PC-3 (cell line): ENCODE results near the gene LAMB4. TPM values are rescaled to one million over a fixed set of nuclear protein-coding genes. Genes with fewer than 3 reads are reported as not detected.

ENCODE experiments used
- ATAC-seq: fragments of 200-7000 bp; cut with Tn5 transposase; 2 replicates; pipeline ENCODE4 v1.9.1; 2020; ENCODE audit warnings: mild to moderate bottlenecking, moderate library complexity
- BruUV-seq: library from RNA; stranded (reverse); fragments of 400-500 nt; replicated peaks from 2 replicates; lab custom pipeline; 2021; lab: Mats Ljungman, UMichigan
- CTCF ChIA-PET: fragments of 300-600 bp; sonication (Branson Sonifier 250); formaldehyde crosslinking; loops from one replicate; lab custom pipeline; 2022; ENCODE audit warnings: antibody characterized with exemption; lab: Charles Lee
- POLR2A ChIA-PET: fragments of 300-600 bp; sonication (Branson Sonifier 250); formaldehyde crosslinking; loops from one replicate; lab custom pipeline; 2022; ENCODE audit warnings: antibody characterized with exemption; ENCODE audit not compliant: unreplicated experiment; lab: Charles Lee
- DNase-seq: peaks from one replicate; pipeline ENCODE4 v3.0.0-alpha.2; 2015
- H2AFZ ChIP-seq: fragments of 300-600 bp; sonication (generic); 2 replicates; pipeline ENCODE4 v1.6.0; 2016; ENCODE audit warnings: antibody characterized with exemption, low read length
- H3F3A ChIP-seq: fragments of 300-600 bp; sonication (generic); one replicate; pipeline ENCODE4 v1.6.0; 2017; ENCODE audit warnings: antibody characterized with exemption, low read length, control low read depth, mild to moderate bottlenecking; ENCODE audit not compliant: unreplicated experiment
- H3K27ac ChIP-seq: fragments of 300-600 bp; sonication (generic); 2 replicates; pipeline ENCODE4 v1.5.1; 2016; ENCODE audit warnings: mild to moderate bottlenecking, low read length
- H3K27me3 ChIP-seq: fragments of 300-600 bp; sonication (generic); 2 replicates; pipeline ENCODE4 v1.6.1; 2016; ENCODE audit warnings: low read length, mixed read lengths
- H3K36me3 ChIP-seq: fragments of 300-600 bp; sonication (generic); 2 replicates; pipeline ENCODE4 v1.6.1; 2016; ENCODE audit warnings: low read depth, mixed run types, low read length, mixed read lengths
- H3K4me1 ChIP-seq: fragments of 300-600 bp; sonication (generic); 2 replicates; pipeline ENCODE4 v1.5.1; 2016; ENCODE audit warnings: low read length; ENCODE audit not compliant: insufficient read depth
- H3K4me2 ChIP-seq: fragments of 300-600 bp; sonication (generic); 2 replicates; pipeline ENCODE4 v1.6.0; 2016; ENCODE audit warnings: low read length
- H3K4me3 ChIP-seq: fragments of 300-600 bp; sonication (generic); 2 replicates; pipeline ENCODE4 v1.5.1; 2016; ENCODE audit warnings: mild to moderate bottlenecking, low read length, mixed read lengths
- H3K79me2 ChIP-seq: fragments of 300-600 bp; sonication (generic); 2 replicates; pipeline ENCODE4 v1.6.1; 2017; ENCODE audit warnings: low read length, mixed read lengths
- H3K9ac ChIP-seq: fragments of 300-600 bp; sonication (generic); 2 replicates; pipeline ENCODE4 v1.6.0; 2016; ENCODE audit warnings: mild to moderate bottlenecking, low read length
- H3K9me2 ChIP-seq: fragments of 300-600 bp; sonication (generic); replicated peaks from 2 replicates; pipeline ENCODE4 v1.6.1; 2016; ENCODE audit warnings: mixed run types, low read length, mixed read lengths
- H3K9me3 ChIP-seq: fragments of 300-600 bp; sonication (generic); 2 replicates; pipeline ENCODE4 v1.6.1; 2016; ENCODE audit warnings: low read length, mixed read lengths
- H4K20me1 ChIP-seq: fragments of 300-600 bp; sonication (generic); 2 replicates; pipeline ENCODE4 v1.6.1; 2016; ENCODE audit warnings: low read length, mixed read lengths
- CTCF ChIP-seq: fragments of 300-600 bp; sonication (generic); conservative IDR thresholded peaks from 2 replicates; pipeline ENCODE4 v1.5.1; 2017; ENCODE audit warnings: antibody characterized with exemption, low read depth, mild to moderate bottlenecking, low read length
- EZH2 ChIP-seq: fragments of 300-600 bp; sonication (generic); IDR thresholded peaks from one replicate; pipeline ENCODE4 v1.6.1; 2017; ENCODE audit warnings: antibody characterized with exemption, mild to moderate bottlenecking, low read length; ENCODE audit not compliant: unreplicated experiment
- EZH2phosphoT487 ChIP-seq: fragments of 300-600 bp; sonication (generic); IDR thresholded peaks from 2 replicates; pipeline ENCODE4 v1.6.1; 2018; ENCODE audit warnings: mild to moderate bottlenecking, antibody characterized with exemption, low read length, borderline replicate concordance
- intact Hi-C: fragments of 100-400 bp; cut with micrococcal nuclease; formaldehyde crosslinking; loops from 2 replicates; pipeline ENCODE4 v1.9.0; 2023
- total RNA-seq: library from RNA; depleted of rRNA; stranded (reverse); fragments of >200 nt; gene quantifications from 2 replicates; pipeline ENCODE4 v1.2.3, GENCODE V29; 2014

Gene LAMB4
- total RNA-seq, 1 experiment from 2014 or later, result 0.04 TPM

DNA sequence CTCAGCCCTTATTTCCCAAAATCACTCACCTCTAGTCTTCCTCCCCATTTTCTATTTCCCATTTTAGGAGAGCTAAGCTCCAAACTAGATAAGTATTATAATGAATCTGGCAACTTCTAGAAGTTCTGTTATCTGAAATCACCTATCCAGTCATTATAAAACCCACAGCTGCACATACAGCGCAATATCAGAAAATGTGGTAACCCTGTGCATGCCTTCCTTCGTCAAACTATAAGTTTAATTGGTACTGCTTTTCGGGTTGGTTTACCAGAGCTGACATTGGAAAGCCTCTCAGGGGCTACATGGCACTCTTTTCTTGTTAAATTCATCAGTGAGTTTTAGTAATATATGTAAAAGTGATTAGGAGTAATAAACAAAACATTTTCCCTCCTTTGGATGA is 1.6 kb downstream of the LAMB4 start:
- no peak overlapping the region for H2AFZ ChIP-seq
- DNase-seq (no peak), ATAC-seq (no peak)
- no peaks in the 10 kb centered on the region for H3K36me3 ChIP-seq
- H3K9me2 ChIP-seq, result no peaks in the 10 kb centered on the region
- H3K79me2 ChIP-seq, result no peaks in the 10 kb centered on the region
- H3K4me2 ChIP-seq, result no peak overlapping the region
- H3K4me3 ChIP-seq, result no peak overlapping the region
- intact Hi-C loops, result no loop called here
- no TSS peak for BruUV-seq
- no peak for TF ChIP-seq EZH2
- no peak for TF ChIP-seq EZH2phosphoT487
- no peak for TF ChIP-seq CTCF
- H3K9me3 ChIP-seq, result no peaks in the 10 kb centered on the region
- no peak overlapping the region for H3K27ac ChIP-seq
- H3K27me3 ChIP-seq, result no peaks in the 10 kb centered on the region
- H3F3A ChIP-seq, result no peaks in the 10 kb centered on the region
- 0 out of 2 replicates have a peak, but pooled peaks cover 4% of the 10 kb centered on the region for H3K4me1 ChIP-seq
- ChIA-PET CTCF (no interaction called here), POLR2A (no interaction called here)
- H3K9ac ChIP-seq, result no peak overlapping the region
- no peaks in the 10 kb centered on the region for H4K20me1 ChIP-seq

DNA sequence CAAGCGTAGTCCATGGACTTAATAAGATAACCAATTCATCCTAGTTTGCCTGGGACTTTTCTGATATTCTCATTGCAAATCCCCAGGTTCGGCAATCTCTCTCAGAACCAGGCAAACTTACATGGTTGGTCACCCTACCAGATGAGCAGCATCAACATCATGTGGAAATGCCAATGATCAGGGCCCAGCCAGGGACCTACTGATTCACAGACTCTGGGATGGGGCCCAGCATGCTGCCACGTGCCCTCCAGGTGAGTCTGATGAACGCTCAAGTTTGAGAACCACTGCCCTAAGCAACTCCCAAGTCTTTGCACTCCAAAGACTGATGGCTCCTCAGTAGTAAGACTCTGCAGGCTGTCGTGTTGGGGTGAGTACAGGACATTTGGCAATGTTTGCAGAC is 2.7 kb downstream of the LAMB4 start:
- Histone ChIP-seq H3K9me2 (no peaks in the 10 kb centered on the region), H3K4me2 (no peak overlapping the region), H3K27me3 (no peaks in the 10 kb centered on the region), H3F3A (no peaks in the 10 kb centered on the region), H3K4me1 (0 out of 2 replicates have a peak, but pooled peaks cover 4% of the 10 kb centered on the region), H3K36me3 (no peaks in the 10 kb centered on the region), H3K9me3 (no peaks in the 10 kb centered on the region), H3K4me3 (no peak overlapping the region), H4K20me1 (no peaks in the 10 kb centered on the region), H3K27ac (no peak overlapping the region), H2AFZ (no peak overlapping the region), H3K9ac (no peak overlapping the region), H3K79me2 (no peaks in the 10 kb centered on the region)
- DNase-seq (no peak), ATAC-seq (no peak)
- ChIA-PET CTCF (no interaction called here), POLR2A (no interaction called here)
- intact Hi-C loops, result no loop called here
- TF ChIP-seq EZH2phosphoT487, result no peak
- no peak for TF ChIP-seq CTCF
- TF ChIP-seq EZH2, result no peak
- BruUV-seq, result no TSS peak

DNA sequence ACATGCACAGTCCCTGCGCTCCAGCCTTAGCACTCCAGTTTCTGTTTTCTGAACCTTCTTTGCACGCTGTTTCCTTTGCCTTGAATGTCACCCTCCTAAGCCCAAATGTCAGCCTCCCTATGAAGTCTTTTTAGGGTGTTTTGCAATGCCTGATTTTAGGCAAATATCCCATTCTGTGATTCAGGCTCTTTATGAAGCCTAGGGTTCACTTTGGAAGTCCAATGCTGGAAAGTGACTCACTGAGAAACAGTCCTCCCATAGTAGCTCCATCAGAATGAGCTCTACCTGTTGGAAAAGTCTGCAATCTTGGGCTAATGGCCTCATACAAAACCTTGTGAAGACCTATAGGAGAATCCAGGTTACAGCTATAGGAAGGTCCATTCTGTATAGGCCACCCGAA is 5.3 kb downstream of the LAMB4 start:
- Histone ChIP-seq H3K9ac (no peak overlapping the region), H3K27me3 (no peaks in the 10 kb centered on the region), H3K9me2 (no peaks in the 10 kb centered on the region), H3K36me3 (no peaks in the 10 kb centered on the region), H2AFZ (no peak overlapping the region), H3K79me2 (no peaks in the 10 kb centered on the region), H3F3A (no peaks in the 10 kb centered on the region), H3K4me3 (no peak overlapping the region), H4K20me1 (no peaks in the 10 kb centered on the region), H3K4me2 (no peak overlapping the region), H3K9me3 (no peaks in the 10 kb centered on the region), H3K27ac (no peak overlapping the region), H3K4me1 (no peaks in the 10 kb centered on the region)
- ChIA-PET POLR2A (no interaction called here), CTCF (no interaction called here)
- intact Hi-C loops, result no loop called here
- ATAC-seq, result no peak
- BruUV-seq, result no TSS peak
- no peak for DNase-seq
- TF ChIP-seq CTCF (no peak), EZH2phosphoT487 (no peak), EZH2 (no peak)
